HepG2 (cell line): ENCODE measurements around the gene FEM1C. TPM values are rescaled to one million over a fixed set of nuclear protein-coding genes. Genes with fewer than 3 reads are reported as not detected.

Experiments
- ATAC-seq: fragments of 200-7000 bp; cut with Tn5 transposase; 3 replicates; pipeline ENCODE4 v1.9.1; 2020; ENCODE audit warnings: mild to moderate bottlenecking, moderate library complexity
- BruUV-seq: library from RNA; stranded (reverse); fragments of 400-500 nt; replicated peaks from 2 replicates; lab custom pipeline; 2021; lab: Mats Ljungman, UMichigan
- CTCF ChIA-PET: fragments of 300-600 bp; formaldehyde crosslinking; extraction: SDS; loops from one replicate; lab custom pipeline; 2021; ENCODE audit warnings: low total read pairs, inconsistent platforms, low intra/inter-chr PET ratio; lab: Yijun Ruan, JAX
- POLR2A ChIA-PET: fragments of 350-600 bp; sonication (Branson Sonifier 250); formaldehyde crosslinking; loops from one replicate; lab custom pipeline; 2020; ENCODE audit warnings: antibody characterized with exemption, inconsistent platforms; lab: Yijun Ruan, JAX
- DNase-seq: peaks from one replicate; pipeline ENCODE4 v3.0.0-alpha.2; 2015; ENCODE audit warnings: low spot score
- FAIRE-seq: peaks from 3 replicates; lab custom pipeline; 2011; peaks lifted over from hg19 to GRCh38; lab: Jason Lieb, UNC
- H2AFZ ChIP-seq: one replicate; pipeline ENCODE4 v1.6.1; 2011; ENCODE audit warnings: low read length, inconsistent platforms
- H3K27ac ChIP-seq: fragments of 300-600 bp; 3 replicates; pipeline ENCODE4 v1.8.0; 2011; ENCODE audit warnings: mixed run types, mild to moderate bottlenecking, mixed read lengths, low read length, inconsistent platforms; ENCODE audit not compliant: insufficient read depth; ENCODE audit errors: extremely low read length
- H3K27me3 ChIP-seq, 2 experiments: fragments of 200-600 bp in 1 of 2; 2 replicates in 1 of 2; 3 replicates in 1 of 2; pipeline versions ENCODE4 v1.6.0 to v1.8.0; 2011; ENCODE audit warnings: low read length in 2 of 2, mild to moderate bottlenecking in 2 of 2, moderate library complexity in 2 of 2, inconsistent platforms in 1 of 2; ENCODE audit not compliant: insufficient read depth in 2 of 2, control insufficient read depth in 1 of 2
- H3K36me3 ChIP-seq, 2 experiments: fragments of 200-600 bp in 1 of 2; replicated peaks in 1 of 2; 2 replicates in 1 of 2; 3 replicates in 1 of 2; pipeline versions ENCODE4 v1.5.1 to v1.8.0; 2011; ENCODE audit warnings: low read length in 2 of 2, inconsistent platforms in 1 of 2; ENCODE audit not compliant: insufficient read depth in 2 of 2, control insufficient read depth in 1 of 2
- H3K4me1 ChIP-seq: 2 replicates; pipeline ENCODE4 v1.5.1; 2012; ENCODE audit warnings: low read length, inconsistent platforms; ENCODE audit not compliant: insufficient read depth
- H3K4me2 ChIP-seq: 2 replicates; pipeline ENCODE4 v1.6.0; 2011; ENCODE audit warnings: low read depth, low read length, inconsistent platforms
- H3K4me3 ChIP-seq, 3 experiments: fragments of 200-600 bp in 1 of 3; sonication (generic), shearing (Covaris generic) in 1 of 3; replicated peaks in 1 of 3; 2 replicates each; pipeline ENCODE4 v1.5.1; 2011 to 2016; ENCODE audit warnings: low read length in 3 of 3, inconsistent platforms in 2 of 3, low read depth in 2 of 3, mild to moderate bottlenecking in 2 of 3, control low read depth in 1 of 3, mixed read lengths in 1 of 3; ENCODE audit not compliant: insufficient read depth in 1 of 3
- H3K79me2 ChIP-seq: one replicate; pipeline ENCODE4 v1.6.1; 2011; ENCODE audit warnings: low read length, inconsistent platforms; ENCODE audit not compliant: insufficient read depth
- H3K9ac ChIP-seq: 2 replicates; pipeline ENCODE4 v1.6.0; 2011; ENCODE audit warnings: mild to moderate bottlenecking, low read depth, low read length, inconsistent platforms; ENCODE audit not compliant: insufficient read depth
- H3K9me3 ChIP-seq: 2 replicates; pipeline ENCODE4 v1.5.1; 2012; ENCODE audit warnings: mild to moderate bottlenecking, low read length
- H4K20me1 ChIP-seq: 2 replicates; pipeline ENCODE4 v1.6.0; 2011; ENCODE audit warnings: inconsistent platforms, mild to moderate bottlenecking, low read length, moderate library complexity; ENCODE audit not compliant: insufficient read depth
- DR1 ChIP-seq: sonication (generic); formaldehyde crosslinking; IDR thresholded peaks from 2 replicates; pipeline ENCODE4 v1.8.0; 2021; ENCODE audit warnings: mild to moderate bottlenecking, missing genetic modification reagents, inconsistent platforms
- DRAP1 ChIP-seq: IDR thresholded peaks from 2 replicates; pipeline ENCODE4 v1.6.1; 2016; ENCODE audit warnings: missing genetic modification reagents, missing compliant biosample characterization
- FOXA3 ChIP-seq: IDR thresholded peaks from 2 replicates; pipeline ENCODE4 v1.6.1; 2016; ENCODE audit warnings: missing genetic modification reagents, missing compliant biosample characterization
- JARID2 ChIP-seq: sonication (generic); formaldehyde crosslinking; IDR thresholded peaks from 2 replicates; pipeline ENCODE4 v1.8.1; 2023; ENCODE audit warnings: missing genetic modification reagents, inconsistent platforms; ENCODE audit not compliant: insufficient replicate concordance
- JDP2 ChIP-seq: sonication (generic); formaldehyde crosslinking; IDR thresholded peaks from 2 replicates; pipeline ENCODE4 v1.8.1; 2022; ENCODE audit warnings: missing genetic modification reagents, borderline replicate concordance
- KDM1A ChIP-seq: IDR thresholded peaks from 2 replicates; pipeline ENCODE4 v1.6.1; 2016; ENCODE audit warnings: missing compliant biosample characterization
- MED1 ChIP-seq: sonication (generic); formaldehyde crosslinking; IDR thresholded peaks from 2 replicates; pipeline ENCODE4 v1.4.0; 2020; ENCODE audit warnings: missing genetic modification reagents
- MIER3 ChIP-seq: IDR thresholded peaks from 2 replicates; pipeline ENCODE4 v1.6.1; 2016; ENCODE audit warnings: missing compliant biosample characterization, borderline replicate concordance
- ZFP82 ChIP-seq: sonication (generic); formaldehyde crosslinking; IDR thresholded peaks from 2 replicates; pipeline ENCODE4 v1.5.1; 2020; ENCODE audit warnings: mild to moderate bottlenecking, missing genetic modification reagents, borderline replicate concordance
- ZNF24 ChIP-seq: fragments of 450-650 bp; IDR thresholded peaks from 2 replicates; pipeline ENCODE4 v1.6.1; 2017; ENCODE audit warnings: antibody characterized with exemption, mild to moderate bottlenecking
- ZNF251 ChIP-seq: sonication (generic); formaldehyde crosslinking; IDR thresholded peaks from 2 replicates; pipeline ENCODE4 v1.9.0; 2021; ENCODE audit warnings: mild to moderate bottlenecking, missing genetic modification reagents
- ZNF329 ChIP-seq: sonication (generic); formaldehyde crosslinking; IDR thresholded peaks from 2 replicates; pipeline ENCODE4 v1.9.0; 2021; ENCODE audit warnings: low read depth, mild to moderate bottlenecking, missing genetic modification reagents
- ZNF552 ChIP-seq: sonication (generic); formaldehyde crosslinking; IDR thresholded peaks from 2 replicates; pipeline ENCODE4 v1.9.0; 2022; ENCODE audit warnings: missing genetic modification reagents, mild to moderate bottlenecking, borderline replicate concordance
- ZNF800 ChIP-seq: sonication (generic); formaldehyde crosslinking; IDR thresholded peaks from 2 replicates; pipeline ENCODE4 v1.4.0; 2020; ENCODE audit warnings: missing genetic modification reagents
- ZSCAN25 ChIP-seq: sonication (generic); formaldehyde crosslinking; IDR thresholded peaks from 2 replicates; pipeline ENCODE4 v1.8.0; 2022; ENCODE audit warnings: mild to moderate bottlenecking, missing genetic modification reagents
- in situ Hi-C: cut with HindIII; loops from 2 replicates; pipeline ENCODE4 v1.10.0; 2017; ENCODE audit warnings: low pct_unique_long_range_greater_than_20kb; ENCODE audit not compliant: extremely low pct_ligation_motif_present
- intact Hi-C: fragments of 100-400 bp; cut with micrococcal nuclease; formaldehyde crosslinking; loops from one replicate; pipeline ENCODE4 v1.10.0; 2022; ENCODE audit not compliant: unreplicated experiment
- polyA plus RNA-seq, 8 experiments: library from polyadenylated mRNA; depleted of rRNA in 3 of 8; stranded (reverse) in 7 of 8; unstranded in 1 of 8; fragments of >200 nt; fragmentation: Illumina TruSeq in 4 of 8; extraction: Trizol in 4 of 8; gene quantifications; 2 replicates each; pipeline versions ENCODE4 v1.2.1 to v1.2.3, GENCODE V29; 2011 to 2016; ENCODE audit warnings: low read depth in 4 of 8, missing spikeins in 1 of 8, mixed read lengths in 1 of 8; ENCODE audit not compliant: insufficient read depth in 1 of 8
- total RNA-seq, 5 experiments: library from RNA; depleted of rRNA; stranded (reverse); fragments of >200 nt; fragmentation: Illumina TruSeq; extraction: Trizol; gene quantifications; 2 replicates each; pipeline ENCODE4 v1.2.3, GENCODE V29; 2016; ENCODE audit warnings: low read depth in 1 of 5

Gene FEM1C
- total and polyA plus RNA-seq, 2 of the 13 experiments (the other 11 are each of a cell fraction or from before 2014, with no cell fraction given) = 5.5 to 8.3 TPM

- CTCF ChIA-PET = no interaction called here
These were observed 14.9 kb upstream of the FEM1C start for GRCh38 chr5:115559524-115559923.

More at GRCh38 chr5:115559524-115559923, 14.9 kb upstream of the FEM1C start:
- no peak for DNase-seq
- Histone ChIP-seq H3K9ac (no peak overlapping the region), H2AFZ (no peak overlapping the region)
- TF ChIP-seq ZNF251 (CRISPR knock-in tag) (no peak), DR1 (no peak), FOXA3 (CRISPR knock-in tag) (no peak), ZSCAN25 (CRISPR knock-in tag) (no peak), ZNF24 (no peak), JARID2 (CRISPR knock-in tag) (no peak), ZFP82 (no peak), DRAP1 (CRISPR knock-in tag) (no peak), MIER3 (CRISPR knock-in tag) (no peak), ZNF329 (no peak), JDP2 (CRISPR knock-in tag) (no peak), ZNF800 (CRISPR knock-in tag) (no peak), ZNF552 (CRISPR knock-in tag) (no peak), KDM1A (CRISPR knock-in tag) (no peak), MED1 (CRISPR knock-in tag) (no peak)
- TF ChIP-seq, all 625 proteins: peak for 0
- H3K4me3 ChIP-seq = no peak overlapping the region
- H3K27me3 ChIP-seq = 0 out of 5 replicates have a peak, but pooled peaks cover 0 to 2% of the 10 kb centered on the region in 2 experiments
- H3K36me3 ChIP-seq = no peaks in the 10 kb centered on the region
- H3K27ac ChIP-seq = no peak overlapping the region
- no peaks in the 10 kb centered on the region for H4K20me1 ChIP-seq
- no TSS peak for BruUV-seq
- in situ Hi-C loops = no loop called here
- no peak for FAIRE-seq
- POLR2A ChIA-PET = no interaction called here
- H3K79me2 ChIP-seq = no peaks in the 10 kb centered on the region
- H3K9me3 ChIP-seq = no peaks in the 10 kb centered on the region
- ATAC-seq = no peak
- no peak overlapping the region for H3K4me2 ChIP-seq
- H3K4me1 ChIP-seq = peaks cover 11% of the 10 kb centered on the region
- intact Hi-C loops = no loop called here
